ENCODE measurements around the gene SCARF2.
A peak's percentile ranks its signal among the peaks of the same experiment; 100 is the strongest.
"Not testable (repeated sequence)": the region's sequence is repeated elsewhere in the genome, so short reads cannot be mapped to it uniquely, and the experiment has no call there.

SCARF2 gene

DNA sequence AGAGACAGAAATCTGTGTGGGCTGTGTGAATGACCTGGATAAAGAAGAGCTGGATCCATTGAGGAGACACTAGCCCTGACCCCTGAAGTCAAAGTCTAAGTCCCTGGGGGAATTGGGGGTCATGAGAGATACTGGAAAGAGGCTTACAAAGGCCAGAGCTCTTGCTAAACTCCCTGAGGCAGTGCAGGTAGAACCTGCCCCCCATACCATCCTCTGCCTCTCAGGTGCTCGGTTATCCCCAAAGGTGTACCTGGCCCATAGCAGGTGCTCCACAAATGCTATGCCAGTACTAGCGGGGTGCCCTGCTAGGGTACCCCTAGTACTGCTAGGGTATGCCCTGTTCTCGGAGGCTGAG lies 19.1 kb upstream of the SCARF2 start:
- TF ChIP-seq, protein P1, sequence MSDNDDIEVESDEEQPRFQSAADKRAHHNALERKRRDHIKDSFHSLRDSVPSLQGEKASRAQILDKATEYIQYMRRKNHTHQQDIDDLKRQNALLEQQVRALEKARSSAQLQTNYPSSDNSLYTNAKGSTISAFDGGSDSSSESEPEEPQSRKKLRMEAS (IDR thresholded peaks at IDR 0.05; ENCODE audit: low read depth, low read length) = no peak
- TF ChIP-seq POLR2A (IDR thresholded peaks at IDR 0.05; ENCODE audit: extremely low read depth, insufficient read length) = no peak
- TF ChIP-seq, protein P2, sequence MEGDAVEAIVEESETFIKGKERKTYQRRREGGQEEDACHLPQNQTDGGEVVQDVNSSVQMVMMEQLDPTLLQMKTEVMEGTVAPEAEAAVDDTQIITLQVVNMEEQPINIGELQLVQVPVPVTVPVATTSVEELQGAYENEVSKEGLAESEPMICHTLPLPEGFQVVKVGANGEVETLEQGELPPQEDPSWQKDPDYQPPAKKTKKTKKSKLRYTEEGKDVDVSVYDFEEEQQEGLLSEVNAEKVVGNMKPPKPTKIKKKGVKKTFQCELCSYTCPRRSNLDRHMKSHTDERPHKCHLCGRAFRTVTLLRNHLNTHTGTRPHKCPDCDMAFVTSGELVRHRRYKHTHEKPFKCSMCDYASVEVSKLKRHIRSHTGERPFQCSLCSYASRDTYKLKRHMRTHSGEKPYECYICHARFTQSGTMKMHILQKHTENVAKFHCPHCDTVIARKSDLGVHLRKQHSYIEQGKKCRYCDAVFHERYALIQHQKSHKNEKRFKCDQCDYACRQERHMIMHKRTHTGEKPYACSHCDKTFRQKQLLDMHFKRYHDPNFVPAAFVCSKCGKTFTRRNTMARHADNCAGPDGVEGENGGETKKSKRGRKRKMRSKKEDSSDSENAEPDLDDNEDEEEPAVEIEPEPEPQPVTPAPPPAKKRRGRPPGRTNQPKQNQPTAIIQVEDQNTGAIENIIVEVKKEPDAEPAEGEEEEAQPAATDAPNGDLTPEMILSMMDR (IDR thresholded peaks at IDR 0.05; ENCODE audit: low read depth, low read length) = no peak
- no peak for TF ChIP-seq MYC (IDR thresholded peaks at IDR 0.05; ENCODE audit: low read depth, low read length)
- no peak overlapping the region for H3K4me3 ChIP-seq (ENCODE audit: low read depth, low read length)
- DNase-seq (ENCODE audit: low read depth) = no peak

DNA sequence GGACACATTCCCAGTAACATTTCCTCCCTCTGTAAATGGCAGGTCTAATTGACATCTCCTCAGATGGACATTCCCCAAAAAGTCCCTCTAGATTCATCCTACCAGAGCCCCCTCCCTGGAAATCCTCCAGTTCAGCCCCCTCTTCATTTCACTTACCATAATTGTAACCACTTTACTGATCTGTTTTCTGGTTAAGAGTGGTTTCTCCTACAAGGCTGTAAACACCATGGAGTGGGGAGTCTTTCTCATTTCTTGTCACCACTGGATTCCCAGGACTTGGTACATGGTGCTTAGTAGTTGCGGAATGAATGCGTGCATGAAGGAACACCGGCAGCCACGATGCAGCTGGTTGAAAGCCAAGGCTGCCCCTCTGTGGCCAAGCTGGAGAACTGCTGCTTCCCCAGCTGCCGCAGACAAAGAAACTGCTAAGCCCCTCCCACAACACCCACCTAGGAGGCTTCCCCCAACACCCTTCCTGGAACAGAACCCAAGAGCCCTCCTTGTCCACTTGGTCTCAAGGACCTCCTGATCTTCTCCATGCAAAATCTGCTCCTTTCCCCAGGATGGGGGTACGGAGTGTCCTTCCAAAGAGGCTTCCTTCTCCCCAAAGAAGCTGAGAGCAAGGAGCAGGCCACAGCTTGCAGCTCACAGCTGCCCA lies 18.6 kb upstream of the SCARF2 start:
- peak; percentile 81 for DNase-seq (ENCODE audit: low read depth)
- H3K4me3 ChIP-seq (ENCODE audit: low read depth, low read length) = no peak overlapping the region
- TF ChIP-seq, protein P1 (IDR thresholded peaks at IDR 0.05; ENCODE audit: low read depth, low read length) = peak; percentile 68
- no peak for TF ChIP-seq POLR2A (IDR thresholded peaks at IDR 0.05; ENCODE audit: extremely low read depth, insufficient read length)
- peak; percentile 53 for TF ChIP-seq MYC (IDR thresholded peaks at IDR 0.05; ENCODE audit: low read depth, low read length)
- TF ChIP-seq, protein P2 (IDR thresholded peaks at IDR 0.05; ENCODE audit: low read depth, low read length) = peak; percentile 89

DNA sequence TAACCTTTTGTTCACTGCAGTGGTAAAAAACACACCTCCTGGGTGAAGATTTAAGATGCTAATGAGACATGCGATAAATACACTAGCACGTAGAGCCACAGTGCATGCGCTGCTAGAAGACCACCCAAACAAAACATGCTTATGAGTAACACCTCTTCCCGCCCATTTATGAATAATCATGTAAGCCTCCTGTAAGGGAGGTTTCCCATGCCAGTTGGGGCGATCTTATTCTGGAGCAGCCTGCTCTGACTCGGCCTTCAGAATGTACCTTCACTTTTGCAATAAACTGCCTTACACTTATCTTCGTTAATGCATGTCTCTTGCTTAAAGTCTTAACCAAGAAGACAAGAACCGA lies 18.1 kb upstream of the SCARF2 start:
- DNase-seq (ENCODE audit: low read depth) = no peak
- TF ChIP-seq, protein P2 (IDR thresholded peaks at IDR 0.05; ENCODE audit: low read depth, low read length) = no peak
- TF ChIP-seq POLR2A (IDR thresholded peaks at IDR 0.05; ENCODE audit: extremely low read depth, insufficient read length) = no peak
- TF ChIP-seq, protein P1 (IDR thresholded peaks at IDR 0.05; ENCODE audit: low read depth, low read length) = no peak
- TF ChIP-seq MYC (IDR thresholded peaks at IDR 0.05; ENCODE audit: low read depth, low read length) = no peak
- H3K4me3 ChIP-seq (ENCODE audit: low read depth, low read length) = no peak overlapping the region

DNA sequence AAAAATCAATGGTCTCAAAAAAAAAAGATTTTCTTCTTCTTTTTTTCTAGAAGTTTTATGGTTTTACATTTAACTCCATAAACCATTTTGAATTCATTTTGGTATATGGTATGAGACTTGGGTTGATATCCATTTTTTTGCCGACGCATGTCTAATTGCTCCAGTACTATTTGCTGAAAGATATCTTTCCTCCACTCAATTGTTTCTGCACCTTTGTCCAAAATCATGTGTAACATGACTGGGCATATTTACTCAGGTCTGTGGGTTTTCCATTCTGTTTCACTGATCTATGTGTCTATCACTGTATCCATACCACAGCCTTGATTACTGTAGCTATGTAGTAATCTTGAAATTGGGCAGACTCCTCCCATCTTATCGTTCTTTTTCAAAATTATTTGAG lies 15.6 kb upstream of the SCARF2 start:
- no peak overlapping the region for H3K4me3 ChIP-seq (ENCODE audit: low read depth, low read length)
- TF ChIP-seq, protein P1 (IDR thresholded peaks at IDR 0.05; ENCODE audit: low read depth, low read length) = no peak
- TF ChIP-seq MYC (IDR thresholded peaks at IDR 0.05; ENCODE audit: low read depth, low read length) = no peak
- TF ChIP-seq POLR2A (IDR thresholded peaks at IDR 0.05; ENCODE audit: extremely low read depth, insufficient read length) = no peak
- TF ChIP-seq, protein P2 (IDR thresholded peaks at IDR 0.05; ENCODE audit: low read depth, low read length) = no peak
- DNase-seq (ENCODE audit: low read depth) = no peak

DNA sequence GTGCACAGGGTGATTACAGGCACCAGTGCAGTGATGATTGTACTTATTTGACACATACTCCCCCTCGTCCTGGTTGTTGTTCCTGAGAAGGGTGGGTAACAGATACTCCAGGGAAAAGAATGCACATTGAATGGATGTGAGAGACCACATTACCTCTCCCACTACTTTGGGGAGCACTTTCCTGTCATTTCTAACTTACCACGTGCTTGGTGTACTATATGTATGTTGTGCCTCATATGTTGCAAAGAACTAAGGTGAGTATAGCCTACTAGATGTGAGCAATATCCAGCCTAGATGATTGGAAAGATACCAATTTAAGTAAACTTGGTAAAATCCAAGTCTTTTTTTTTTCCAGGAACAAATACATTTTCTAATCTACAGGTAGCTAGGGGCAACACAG lies 14.3 kb upstream of the SCARF2 start:
- DNase-seq (ENCODE audit: low read depth) = no peak
- no peak overlapping the region for H3K4me3 ChIP-seq (ENCODE audit: low read depth, low read length)
- TF ChIP-seq POLR2A (IDR thresholded peaks at IDR 0.05; ENCODE audit: extremely low read depth, insufficient read length) = no peak
- TF ChIP-seq, protein P1 (IDR thresholded peaks at IDR 0.05; ENCODE audit: low read depth, low read length) = no peak

DNA sequence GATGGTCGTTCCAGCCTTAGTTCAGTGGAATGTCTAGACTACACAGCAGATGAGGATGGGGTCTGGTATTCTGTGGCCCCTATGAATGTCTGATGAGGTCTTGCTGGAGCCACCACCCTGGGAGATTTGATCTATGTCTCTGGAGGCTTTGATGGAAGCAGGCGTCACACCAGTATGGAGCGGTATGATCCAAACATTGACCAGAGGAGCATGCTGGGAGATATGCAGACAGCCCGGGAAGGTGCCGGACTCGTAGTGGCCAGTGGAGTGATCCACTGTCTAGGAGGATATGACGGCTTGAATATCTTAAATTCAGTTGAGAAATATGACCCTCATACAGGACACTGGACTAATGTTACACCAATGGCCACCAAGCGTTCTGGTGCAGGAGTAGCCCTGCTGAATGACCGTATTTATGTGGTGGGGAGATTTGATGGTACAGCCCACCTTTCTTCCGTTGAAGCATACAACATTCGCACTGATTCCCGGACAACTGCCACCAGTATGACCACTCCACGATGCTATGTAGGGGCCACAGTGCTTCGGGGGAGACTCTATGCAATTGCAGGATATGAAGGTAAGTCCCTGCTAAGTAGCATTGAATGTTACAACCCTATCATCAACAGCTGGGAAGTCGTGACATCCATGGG lies 13.6 kb upstream of the SCARF2 start:
- H3K4me3 ChIP-seq (ENCODE audit: low read depth, low read length); DNase-seq (ENCODE audit: low read depth): not testable (repeated sequence)
